ENCODE results near the gene NACA. TPM values are rescaled to one million over a fixed set of nuclear protein-coding genes. Genes with fewer than 3 reads are reported as not detected.

The NACA gene
- total RNA-seq, 1 donor from 2014 or later = 687 TPM

- Mint-ChIP-seq H3K4me3 (ENCODE audit: unreplicated experiment) (peak overlapping the region; percentile 37), H3K9me3 (ENCODE audit: unreplicated experiment) (no peaks in the 10 kb centered on the region), H3K36me3 (ENCODE audit: low read depth, unreplicated experiment) (peaks cover 28% of the 10 kb centered on the region), H3K27me3 (ENCODE audit: unreplicated experiment) (peaks cover 7% of the 10 kb centered on the region), H3K4me1 (ENCODE audit: unreplicated experiment) (peaks cover 22% of the 10 kb centered on the region), H3K27ac (ENCODE audit: unreplicated experiment) (peak overlapping the region; percentile 77)
- DNase-seq (ENCODE audit: low spot score) = no peak
- TF ChIP-seq CTCF (IDR thresholded peaks at IDR 0.05; ENCODE audit: unreplicated experiment) = no peak
Observed at GRCh38 chr12:56682323-56682722, 42.8 kb downstream of the NACA start.

- H3K27ac Mint-ChIP-seq (ENCODE audit: unreplicated experiment) = no peak overlapping the region
- H3K36me3 Mint-ChIP-seq (ENCODE audit: low read depth, unreplicated experiment) = peaks cover 20% of the 10 kb centered on the region
- no peak for TF ChIP-seq CTCF (IDR thresholded peaks at IDR 0.05; ENCODE audit: unreplicated experiment)
Observed at GRCh38 chr12:56679883-56680575, 45.1 kb downstream of the NACA start.

GRCh38 chr12:56678852-56679251 is 46.2 kb downstream of the NACA start:
- no peaks in the 10 kb centered on the region for H3K27me3 Mint-ChIP-seq (ENCODE audit: unreplicated experiment)
- DNase-seq (ENCODE audit: low spot score) = no peak

More at GRCh38 chr12:56679883-56680575, 45.1 kb downstream of the NACA start:
- no peaks in the 10 kb centered on the region for H3K27me3 Mint-ChIP-seq (ENCODE audit: unreplicated experiment)
- no peak overlapping the region for H3K4me3 Mint-ChIP-seq (ENCODE audit: unreplicated experiment)
- DNase-seq (ENCODE audit: low spot score) = no peak
- H3K9me3 Mint-ChIP-seq (ENCODE audit: unreplicated experiment) = no peaks in the 10 kb centered on the region
- H3K4me1 Mint-ChIP-seq (ENCODE audit: unreplicated experiment) = peaks cover 12% of the 10 kb centered on the region

GRCh38 chr12:56677680-56678079 is 47.4 kb downstream of the NACA start:
- no peaks in the 10 kb centered on the region for H3K9me3 Mint-ChIP-seq (ENCODE audit: unreplicated experiment)
- H3K4me3 Mint-ChIP-seq (ENCODE audit: unreplicated experiment) = no peak overlapping the region
- TF ChIP-seq CTCF (IDR thresholded peaks at IDR 0.05; ENCODE audit: unreplicated experiment) = no peak
- H3K27ac Mint-ChIP-seq (ENCODE audit: unreplicated experiment) = no peak overlapping the region
- H3K27me3 Mint-ChIP-seq (ENCODE audit: unreplicated experiment) = no peaks in the 10 kb centered on the region
- DNase-seq (ENCODE audit: low spot score) = no peak
- H3K36me3 Mint-ChIP-seq (ENCODE audit: low read depth, unreplicated experiment) = peaks cover 16% of the 10 kb centered on the region
- H3K4me1 Mint-ChIP-seq (ENCODE audit: unreplicated experiment) = no peaks in the 10 kb centered on the region

More at GRCh38 chr12:56678852-56679251, 46.2 kb downstream of the NACA start:
- Mint-ChIP-seq H3K4me3 (ENCODE audit: unreplicated experiment) (no peak overlapping the region), H3K4me1 (ENCODE audit: unreplicated experiment) (peaks cover under 1% of the 10 kb centered on the region), H3K27ac (ENCODE audit: unreplicated experiment) (no peak overlapping the region), H3K9me3 (ENCODE audit: unreplicated experiment) (no peaks in the 10 kb centered on the region), H3K36me3 (ENCODE audit: low read depth, unreplicated experiment) (peaks cover 13% of the 10 kb centered on the region)
- no peak for TF ChIP-seq CTCF (IDR thresholded peaks at IDR 0.05; ENCODE audit: unreplicated experiment)

- H3K4me3 Mint-ChIP-seq (ENCODE audit: unreplicated experiment) = no peak overlapping the region
- H3K27me3 Mint-ChIP-seq (ENCODE audit: unreplicated experiment) = no peaks in the 10 kb centered on the region
- H3K4me1 Mint-ChIP-seq (ENCODE audit: unreplicated experiment) = no peaks in the 10 kb centered on the region
- H3K9me3 Mint-ChIP-seq (ENCODE audit: unreplicated experiment) = no peaks in the 10 kb centered on the region
- DNase-seq (ENCODE audit: low spot score) = no peak
- no peak for TF ChIP-seq CTCF (IDR thresholded peaks at IDR 0.05; ENCODE audit: unreplicated experiment)
- no peak overlapping the region for H3K27ac Mint-ChIP-seq (ENCODE audit: unreplicated experiment)
- peaks cover 15% of the 10 kb centered on the region for H3K36me3 Mint-ChIP-seq (ENCODE audit: low read depth, unreplicated experiment)
Observed at GRCh38 chr12:56676851-56677580, 48.1 kb downstream of the NACA start.

Data from endothelial cell (in vitro differentiated cells).